ENCODE data around the gene SLC35F1.

The SLC35F1 gene

DNA sequence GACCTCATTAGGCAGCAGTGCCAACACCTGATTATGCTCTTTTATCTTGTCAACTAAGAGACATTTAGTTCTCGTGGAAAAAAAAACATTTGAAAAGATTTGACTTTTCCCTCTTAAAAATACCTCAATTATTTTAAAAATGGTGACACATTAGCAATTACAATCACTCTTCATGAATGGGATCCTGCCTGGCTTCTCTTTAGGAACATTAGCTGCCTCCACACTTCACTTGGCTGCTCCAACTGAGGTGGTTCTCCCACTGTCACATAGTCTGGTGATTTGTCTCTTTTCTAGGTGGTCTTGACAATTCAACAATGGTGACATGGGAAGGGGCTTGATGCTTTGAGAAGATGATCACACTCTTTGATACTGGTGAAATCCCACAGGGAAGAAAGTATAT is 26.2 kb upstream of the SLC35F1 start:
- Histone ChIP-seq H3K36me3 (ENCODE audit: low read depth) (no peaks in the 10 kb centered on the region), H3K27ac (ENCODE audit: poor library complexity, severe bottlenecking) (no peak overlapping the region), H3K4me3 (ENCODE audit: severe bottlenecking) (no peak overlapping the region), H3K9me3 (ENCODE audit: severe bottlenecking) (no peaks in the 10 kb centered on the region), H3K4me1 (ENCODE audit: insufficient read depth, poor library complexity, severe bottlenecking) (no peaks in the 10 kb centered on the region), H3K27me3 (ENCODE audit: insufficient read depth, poor library complexity, severe bottlenecking) (no peaks in the 10 kb centered on the region)
- no peak for DNase-seq (ENCODE audit: low spot score)
- no peak for ATAC-seq (ENCODE audit: low read depth)
- TF ChIP-seq, protein P1, sequence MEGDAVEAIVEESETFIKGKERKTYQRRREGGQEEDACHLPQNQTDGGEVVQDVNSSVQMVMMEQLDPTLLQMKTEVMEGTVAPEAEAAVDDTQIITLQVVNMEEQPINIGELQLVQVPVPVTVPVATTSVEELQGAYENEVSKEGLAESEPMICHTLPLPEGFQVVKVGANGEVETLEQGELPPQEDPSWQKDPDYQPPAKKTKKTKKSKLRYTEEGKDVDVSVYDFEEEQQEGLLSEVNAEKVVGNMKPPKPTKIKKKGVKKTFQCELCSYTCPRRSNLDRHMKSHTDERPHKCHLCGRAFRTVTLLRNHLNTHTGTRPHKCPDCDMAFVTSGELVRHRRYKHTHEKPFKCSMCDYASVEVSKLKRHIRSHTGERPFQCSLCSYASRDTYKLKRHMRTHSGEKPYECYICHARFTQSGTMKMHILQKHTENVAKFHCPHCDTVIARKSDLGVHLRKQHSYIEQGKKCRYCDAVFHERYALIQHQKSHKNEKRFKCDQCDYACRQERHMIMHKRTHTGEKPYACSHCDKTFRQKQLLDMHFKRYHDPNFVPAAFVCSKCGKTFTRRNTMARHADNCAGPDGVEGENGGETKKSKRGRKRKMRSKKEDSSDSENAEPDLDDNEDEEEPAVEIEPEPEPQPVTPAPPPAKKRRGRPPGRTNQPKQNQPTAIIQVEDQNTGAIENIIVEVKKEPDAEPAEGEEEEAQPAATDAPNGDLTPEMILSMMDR (IDR thresholded peaks at IDR 0.05; ENCODE audit: poor library complexity, severe bottlenecking), result no peak

DNA sequence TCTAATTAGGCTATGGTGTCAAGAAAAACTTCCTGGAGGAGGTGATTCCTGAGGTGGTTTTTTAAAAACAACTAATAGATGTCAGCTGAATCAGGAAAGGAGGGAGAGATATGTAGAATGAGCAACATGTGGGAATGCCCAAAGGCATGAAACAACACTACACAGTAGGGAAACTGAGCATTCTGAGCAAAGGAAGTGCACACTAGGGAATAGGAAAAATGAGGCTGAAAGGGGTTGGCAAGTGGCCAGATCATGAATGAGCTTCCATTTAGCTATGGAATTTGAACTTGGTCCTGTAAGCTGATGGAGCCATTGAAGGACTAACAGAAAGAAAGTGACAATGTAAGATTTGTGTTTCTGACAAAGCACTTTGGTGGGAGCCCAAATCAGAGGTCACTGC is 16.9 kb upstream of the SLC35F1 start:
- ATAC-seq (ENCODE audit: low read depth), result no peak
- no peak for DNase-seq (ENCODE audit: low spot score)
- Histone ChIP-seq H3K27ac (ENCODE audit: poor library complexity, severe bottlenecking) (no peak overlapping the region), H3K9me3 (ENCODE audit: severe bottlenecking) (no peaks in the 10 kb centered on the region), H3K4me3 (ENCODE audit: severe bottlenecking) (no peak overlapping the region), H3K36me3 (ENCODE audit: low read depth) (no peaks in the 10 kb centered on the region), H3K27me3 (ENCODE audit: insufficient read depth, poor library complexity, severe bottlenecking) (no peaks in the 10 kb centered on the region), H3K4me1 (ENCODE audit: insufficient read depth, poor library complexity, severe bottlenecking) (no peaks in the 10 kb centered on the region)
- TF ChIP-seq, protein P1 (IDR thresholded peaks at IDR 0.05; ENCODE audit: poor library complexity, severe bottlenecking), result no peak

DNA sequence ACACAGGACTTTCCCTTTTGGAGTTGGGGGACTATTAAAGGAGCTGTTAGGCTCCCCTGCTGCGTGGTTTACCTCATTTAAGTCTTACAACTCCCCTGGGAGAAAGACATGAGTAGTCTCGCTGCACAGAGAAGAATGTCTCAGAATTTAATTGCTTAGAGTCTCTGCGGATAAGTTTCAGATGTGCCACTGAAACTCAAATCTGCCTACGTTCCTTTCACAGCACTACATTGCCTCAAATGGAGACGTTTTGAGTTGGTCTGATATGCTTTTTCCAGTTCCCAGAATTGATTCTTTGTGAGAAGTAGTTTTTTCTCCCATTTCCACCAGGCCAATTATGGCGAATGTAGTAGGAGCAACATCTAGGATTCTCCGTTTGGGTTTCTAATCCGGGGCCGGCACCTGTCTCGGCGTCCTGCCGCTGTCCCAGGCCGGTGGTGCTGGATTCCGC is 532 bp upstream of the SLC35F1 start:
- H3K27ac ChIP-seq (ENCODE audit: poor library complexity, severe bottlenecking), result no peak overlapping the region
- peaks cover 48% of the 10 kb centered on the region for H3K27me3 ChIP-seq (ENCODE audit: insufficient read depth, poor library complexity, severe bottlenecking)
- ATAC-seq (ENCODE audit: low read depth) (peak; percentile 30; the same call in 1 of the 3 replicates), DNase-seq (ENCODE audit: low spot score) (no peak)
- H3K9me3 ChIP-seq (ENCODE audit: severe bottlenecking), result no peaks in the 10 kb centered on the region
- TF ChIP-seq, protein P1 (IDR thresholded peaks at IDR 0.05; ENCODE audit: poor library complexity, severe bottlenecking), result no peak
- no peaks in the 10 kb centered on the region for H3K4me1 ChIP-seq (ENCODE audit: insufficient read depth, poor library complexity, severe bottlenecking)
- H3K4me3 ChIP-seq (ENCODE audit: severe bottlenecking), result peak overlapping the region; percentile 20
- no peaks in the 10 kb centered on the region for H3K36me3 ChIP-seq (ENCODE audit: low read depth)

DNA sequence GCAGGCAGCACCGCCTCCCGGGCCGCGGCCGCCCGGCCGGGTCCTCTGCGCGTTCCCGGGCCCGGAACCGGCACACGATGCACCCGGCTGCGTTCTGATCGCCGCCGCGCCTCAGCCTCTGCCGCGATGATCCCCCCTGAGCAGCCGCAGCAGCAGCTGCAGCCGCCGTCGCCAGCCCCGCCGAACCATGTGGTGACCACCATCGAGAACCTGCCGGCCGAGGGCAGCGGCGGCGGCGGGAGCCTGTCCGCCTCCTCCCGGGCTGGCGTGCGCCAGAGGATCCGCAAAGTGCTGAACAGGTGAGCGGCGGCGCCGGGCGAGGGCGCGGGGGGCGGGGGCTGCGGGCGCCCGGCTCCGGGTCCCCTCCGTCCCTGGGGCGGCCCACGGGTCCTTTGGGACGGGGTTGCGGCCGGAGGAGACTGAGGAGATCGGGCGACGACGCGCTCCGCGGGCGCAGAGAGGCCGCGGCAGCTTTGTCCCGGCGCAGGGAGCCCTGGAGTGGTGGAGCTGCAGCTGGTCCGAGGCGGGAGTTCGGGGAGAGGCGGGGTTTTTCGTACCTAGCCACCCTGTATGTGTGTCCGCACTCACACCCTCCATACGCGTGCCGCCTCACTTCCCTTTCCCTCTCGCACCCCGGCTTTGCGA is 659 bp downstream of the SLC35F1 start:
- Histone ChIP-seq H3K27me3 (ENCODE audit: insufficient read depth, poor library complexity, severe bottlenecking) (peaks cover 48% of the 10 kb centered on the region), H3K36me3 (ENCODE audit: low read depth) (no peaks in the 10 kb centered on the region), H3K27ac (ENCODE audit: poor library complexity, severe bottlenecking) (no peak overlapping the region), H3K4me1 (ENCODE audit: insufficient read depth, poor library complexity, severe bottlenecking) (no peaks in the 10 kb centered on the region), H3K9me3 (ENCODE audit: severe bottlenecking) (no peaks in the 10 kb centered on the region), H3K4me3 (ENCODE audit: severe bottlenecking) (peak overlapping the region; percentile 20)
- no peak for DNase-seq (ENCODE audit: low spot score)
- TF ChIP-seq, protein P1 (IDR thresholded peaks at IDR 0.05; ENCODE audit: poor library complexity, severe bottlenecking), result no peak
- peak; percentile 58 for ATAC-seq (ENCODE audit: low read depth)

Measured in RWPE2 (cell line).